Measurements from ENCODE around the gene AP5Z1. TPM values are rescaled to one million over a fixed set of nuclear protein-coding genes. Genes with fewer than 3 reads are reported as not detected.
"Not testable (repeated sequence)": the region's sequence is repeated elsewhere in the genome, so short reads cannot be mapped to it uniquely, and the experiment has no call there.

Gene AP5Z1
- total RNA-seq, 1 experiment from 2014 or later, result 38.3 TPM

DNA sequence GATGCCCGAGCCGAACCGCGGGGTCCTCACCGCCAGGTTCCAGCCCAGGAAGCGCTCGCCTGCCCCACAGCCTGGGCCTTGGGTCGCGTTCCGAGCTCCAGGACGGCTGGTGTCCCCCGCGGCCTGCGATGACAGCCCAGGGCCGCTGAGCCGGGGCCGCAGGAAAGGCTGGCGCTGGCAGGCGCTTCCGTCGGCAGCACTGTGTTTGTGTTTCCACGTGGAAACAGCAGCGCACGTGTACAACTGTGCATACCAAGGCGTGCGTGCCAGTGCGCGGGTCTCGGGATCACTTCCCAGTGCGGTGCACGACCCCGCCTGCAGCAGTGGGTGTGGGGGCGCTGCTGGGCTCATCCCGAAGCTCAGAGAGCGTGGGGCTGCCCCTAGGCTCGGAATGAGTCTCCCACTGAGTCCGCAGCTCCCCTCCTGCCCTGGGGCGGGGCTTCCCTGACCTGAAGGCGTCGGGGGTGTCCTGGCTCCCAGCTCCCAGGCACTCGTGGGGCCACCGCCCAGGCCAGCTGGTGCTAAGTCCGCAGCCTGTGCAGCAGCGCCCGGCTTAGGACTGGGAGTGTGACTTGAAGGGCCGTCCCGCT is 17.2 kb downstream of the AP5Z1 start:
- no peaks in the 10 kb centered on the region for H3K79me1 ChIP-seq (ENCODE audit: insufficient read depth, low read depth, low read length, poor library complexity, severe bottlenecking)
- H3K27ac ChIP-seq (ENCODE audit: insufficient read length, low read depth, low read length), result no peak overlapping the region
- H3K9me3 Mint-ChIP-seq, result peaks cover 0 to 3% of the 10 kb centered on the region in 2 experiments; a peak in 2 of 5 replicates
- no peaks in the 10 kb centered on the region for H3K27me3 ChIP-seq (ENCODE audit: insufficient read depth, low read length)
- no peak overlapping the region for H4K8ac ChIP-seq (replicated peaks; ENCODE audit: insufficient read length, low read depth, low read length)
- no peak overlapping the region for H2BK12ac ChIP-seq (ENCODE audit: insufficient read length, low read depth, low read length)
- TF ChIP-seq, protein P1, sequence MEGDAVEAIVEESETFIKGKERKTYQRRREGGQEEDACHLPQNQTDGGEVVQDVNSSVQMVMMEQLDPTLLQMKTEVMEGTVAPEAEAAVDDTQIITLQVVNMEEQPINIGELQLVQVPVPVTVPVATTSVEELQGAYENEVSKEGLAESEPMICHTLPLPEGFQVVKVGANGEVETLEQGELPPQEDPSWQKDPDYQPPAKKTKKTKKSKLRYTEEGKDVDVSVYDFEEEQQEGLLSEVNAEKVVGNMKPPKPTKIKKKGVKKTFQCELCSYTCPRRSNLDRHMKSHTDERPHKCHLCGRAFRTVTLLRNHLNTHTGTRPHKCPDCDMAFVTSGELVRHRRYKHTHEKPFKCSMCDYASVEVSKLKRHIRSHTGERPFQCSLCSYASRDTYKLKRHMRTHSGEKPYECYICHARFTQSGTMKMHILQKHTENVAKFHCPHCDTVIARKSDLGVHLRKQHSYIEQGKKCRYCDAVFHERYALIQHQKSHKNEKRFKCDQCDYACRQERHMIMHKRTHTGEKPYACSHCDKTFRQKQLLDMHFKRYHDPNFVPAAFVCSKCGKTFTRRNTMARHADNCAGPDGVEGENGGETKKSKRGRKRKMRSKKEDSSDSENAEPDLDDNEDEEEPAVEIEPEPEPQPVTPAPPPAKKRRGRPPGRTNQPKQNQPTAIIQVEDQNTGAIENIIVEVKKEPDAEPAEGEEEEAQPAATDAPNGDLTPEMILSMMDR (conservative IDR thresholded peaks at IDR 0.05), result no peak
- no peak overlapping the region for H3K27ac Mint-ChIP-seq
- H3K4me2 ChIP-seq (ENCODE audit: insufficient read depth, insufficient read length, low read length), result peak overlapping the region; percentile 19
- H4K20me1 ChIP-seq (ENCODE audit: control insufficient read depth, insufficient read depth, insufficient read length), result no peaks in the 10 kb centered on the region
- peak; percentile 52 for DNase-seq
- H3K14ac ChIP-seq (ENCODE audit: insufficient read depth, low read length), result no peak overlapping the region
- H3K4me1 Mint-ChIP-seq, result peaks cover 6 to 7% of the 10 kb centered on the region in 2 experiments; a peak in 3 of 4 replicates
- H4K91ac ChIP-seq (ENCODE audit: insufficient read length, low read depth, low read length), result no peak overlapping the region
- WGBS (ENCODE audit: extremely low coverage, insufficient read length, low lambda C conversion rate), result no CpG with 5 or more reads among the region's 47 CpGs
- no peak overlapping the region for H4K5ac ChIP-seq (ENCODE audit: insufficient read length, low read depth, low read length)
- H3K4ac ChIP-seq (ENCODE audit: low read depth, low read length), result no peak overlapping the region
- H3K23me2 ChIP-seq (ENCODE audit: insufficient read length, low read depth, low read length, poor library complexity, severe bottlenecking), result peaks cover 5% of the 10 kb centered on the region
- H2BK15ac ChIP-seq (ENCODE audit: low read depth, low read length), result no peak overlapping the region
- H3K4me1 ChIP-seq (ENCODE audit: insufficient read depth, low read length), result no peaks in the 10 kb centered on the region
- no peak overlapping the region for H2AK5ac ChIP-seq (ENCODE audit: insufficient read length, low read length)
- H3K27me3 Mint-ChIP-seq (ENCODE audit: low read depth), result no peaks in the 10 kb centered on the region; the same call in 1 of the 2 replicates
- no peak overlapping the region for H3K56ac ChIP-seq (ENCODE audit: insufficient read length, low read depth, low read length)
- peak overlapping the region; percentile 21 for H3K18ac ChIP-seq (ENCODE audit: insufficient read length, low read depth, low read length)
- H2BK20ac ChIP-seq (ENCODE audit: low read depth, low read length, poor library complexity, severe bottlenecking), result no peak overlapping the region
- no peak overlapping the region for H3K23ac ChIP-seq (ENCODE audit: insufficient read length, low read depth, low read length)
- H3K9ac ChIP-seq (ENCODE audit: extremely low read depth, insufficient read length, low read length), result no peak overlapping the region
- peaks cover 4 to 20% (median 11%) of the 10 kb centered on the region in 3 experiments; a peak in 6 of 7 replicates for H3K36me3 Mint-ChIP-seq (ENCODE audit: insufficient read depth in 1 of 3, low read depth in 3 of 3)
- H2AFZ ChIP-seq (ENCODE audit: low read length), result no peak overlapping the region
- no peaks in the 10 kb centered on the region for H3K79me2 ChIP-seq (ENCODE audit: insufficient read depth, low read length)
- no peaks in the 10 kb centered on the region for H3K9me3 ChIP-seq (ENCODE audit: control insufficient read depth, low read depth, low read length)
- H3K4me3 Mint-ChIP-seq, result peak overlapping the region; percentile 34 to 58; a peak in 4 of 5 replicates
- no peak overlapping the region for H2BK5ac ChIP-seq (ENCODE audit: insufficient read length, low read length)
- H3T11ph ChIP-seq (ENCODE audit: low read length), result no peak overlapping the region
- H2BK120ac ChIP-seq (ENCODE audit: low read depth, low read length, poor library complexity, severe bottlenecking), result no peak overlapping the region

GRCh38 chr7:4793385-4793993 is 18.1 kb downstream of the AP5Z1 start:
- H3K56ac ChIP-seq (ENCODE audit: insufficient read length, low read depth, low read length); H4K91ac ChIP-seq (ENCODE audit: insufficient read length, low read depth, low read length); H4K8ac ChIP-seq (replicated peaks; ENCODE audit: insufficient read length, low read depth, low read length); H3K79me1 ChIP-seq (ENCODE audit: insufficient read depth, low read depth, low read length, poor library complexity, severe bottlenecking); H2AK5ac ChIP-seq (ENCODE audit: insufficient read length, low read length); H3K14ac ChIP-seq (ENCODE audit: insufficient read depth, low read length); H4K20me1 ChIP-seq (ENCODE audit: control insufficient read depth, insufficient read depth, insufficient read length); H3K27me3 ChIP-seq (ENCODE audit: insufficient read depth, low read length); H2BK120ac ChIP-seq (ENCODE audit: low read depth, low read length, poor library complexity, severe bottlenecking); H3K18ac ChIP-seq (ENCODE audit: insufficient read length, low read depth, low read length); H3K4me3 Mint-ChIP-seq; H3K9me3 Mint-ChIP-seq; H3K23ac ChIP-seq (ENCODE audit: insufficient read length, low read depth, low read length); H3K27ac Mint-ChIP-seq; DNase-seq; H3K23me2 ChIP-seq (ENCODE audit: insufficient read length, low read depth, low read length, poor library complexity, severe bottlenecking); H3K4me1 Mint-ChIP-seq; H3K4me2 ChIP-seq (ENCODE audit: insufficient read depth, insufficient read length, low read length); H4K5ac ChIP-seq (ENCODE audit: insufficient read length, low read depth, low read length); H3K27me3 Mint-ChIP-seq (ENCODE audit: low read depth); H3K4me1 ChIP-seq (ENCODE audit: insufficient read depth, low read length); H3K9ac ChIP-seq (ENCODE audit: extremely low read depth, insufficient read length, low read length); H2AFZ ChIP-seq (ENCODE audit: low read length); H3K79me2 ChIP-seq (ENCODE audit: insufficient read depth, low read length); H2BK15ac ChIP-seq (ENCODE audit: low read depth, low read length); H3K4ac ChIP-seq (ENCODE audit: low read depth, low read length); H3K9me3 ChIP-seq (ENCODE audit: control insufficient read depth, low read depth, low read length); H3K27ac ChIP-seq (ENCODE audit: insufficient read length, low read depth, low read length); H2BK20ac ChIP-seq (ENCODE audit: low read depth, low read length, poor library complexity, severe bottlenecking); H2BK12ac ChIP-seq (ENCODE audit: insufficient read length, low read depth, low read length); H2BK5ac ChIP-seq (ENCODE audit: insufficient read length, low read length); H3T11ph ChIP-seq (ENCODE audit: low read length): not testable (repeated sequence)
- WGBS (ENCODE audit: extremely low coverage, insufficient read length, low lambda C conversion rate), result no CpG with 5 or more reads among the region's 30 CpGs
- H3K36me3 Mint-ChIP-seq (ENCODE audit: insufficient read depth in 1 of 3, low read depth in 3 of 3), result peaks cover 4 to 17% (median 11%) of the 10 kb centered on the region in 3 experiments; a peak in 6 of 7 replicates

Data from H9 (cell line).